ENCODE results near the gene IDI2.

- TF ChIP-seq, protein P1, sequence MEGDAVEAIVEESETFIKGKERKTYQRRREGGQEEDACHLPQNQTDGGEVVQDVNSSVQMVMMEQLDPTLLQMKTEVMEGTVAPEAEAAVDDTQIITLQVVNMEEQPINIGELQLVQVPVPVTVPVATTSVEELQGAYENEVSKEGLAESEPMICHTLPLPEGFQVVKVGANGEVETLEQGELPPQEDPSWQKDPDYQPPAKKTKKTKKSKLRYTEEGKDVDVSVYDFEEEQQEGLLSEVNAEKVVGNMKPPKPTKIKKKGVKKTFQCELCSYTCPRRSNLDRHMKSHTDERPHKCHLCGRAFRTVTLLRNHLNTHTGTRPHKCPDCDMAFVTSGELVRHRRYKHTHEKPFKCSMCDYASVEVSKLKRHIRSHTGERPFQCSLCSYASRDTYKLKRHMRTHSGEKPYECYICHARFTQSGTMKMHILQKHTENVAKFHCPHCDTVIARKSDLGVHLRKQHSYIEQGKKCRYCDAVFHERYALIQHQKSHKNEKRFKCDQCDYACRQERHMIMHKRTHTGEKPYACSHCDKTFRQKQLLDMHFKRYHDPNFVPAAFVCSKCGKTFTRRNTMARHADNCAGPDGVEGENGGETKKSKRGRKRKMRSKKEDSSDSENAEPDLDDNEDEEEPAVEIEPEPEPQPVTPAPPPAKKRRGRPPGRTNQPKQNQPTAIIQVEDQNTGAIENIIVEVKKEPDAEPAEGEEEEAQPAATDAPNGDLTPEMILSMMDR (IDR thresholded peaks at IDR 0.05; ENCODE audit: low read depth, low read length) = no peak
- no peak for TF ChIP-seq EZH2phosphoT487 (IDR thresholded peaks at IDR 0.05; ENCODE audit: low read depth)
Observed at GRCh38 chr10:996031-996430, 29.6 kb downstream of the IDI2 start.
